HCT116 (cell line): ENCODE measurements around the gene TMEM50B.

ENCODE experiments used
- CTCF ChIP-seq, 3 experiments: fragments of 200-600 bp in 1 of 3; sonication (generic) in 1 of 3; IDR thresholded peaks in 2 of 3; conservative IDR thresholded peaks in 1 of 3; 2 replicates each; pipeline ENCODE4 v1.5.1; 2012 to 2017; ENCODE audit warnings: low read depth in 2 of 3, low read length in 2 of 3, antibody characterized with exemption in 1 of 3, borderline replicate concordance in 1 of 3, control low read depth in 1 of 3, mild to moderate bottlenecking in 1 of 3, mixed read lengths in 1 of 3, mixed run types in 1 of 3, moderate library complexity in 1 of 3; ENCODE audit not compliant: insufficient read depth in 1 of 3
- ZFX ChIP-seq: fragments of 450-650 bp; IDR thresholded peaks from 2 replicates; pipeline ENCODE4 v1.6.1; 2017
- ZNF274 ChIP-seq: fragments of 200-500 bp; sonication (Bioruptor generic); IDR thresholded peaks from 2 replicates; pipeline ENCODE4 v1.6.1; 2014; ENCODE audit warnings: mild to moderate bottlenecking, low read depth, low read length, inconsistent platforms

- TF ChIP-seq ZNF274, result no peak
- TF ChIP-seq ZFX, result no peak
- TF ChIP-seq CTCF (IDR thresholded peaks at IDR 0.05 in 2 of 3, conservative IDR thresholded peaks at IDR 0.05 in 1 of 3; ENCODE audit: borderline replicate concordance in 1 of 3, insufficient read depth in 1 of 3, low read depth in 2 of 3, low read length in 2 of 3), result no peak
These were observed 32.7 kb upstream of the TMEM50B start for GRCh38 chr21:33512481-33512880.
